HG03469 (cell line): ENCODE measurements around the gene ARPC5.
A peak's percentile ranks its signal among the peaks of the same experiment; 100 is the strongest.
"Not testable (repeated sequence)": the region's sequence is repeated elsewhere in the genome, so short reads cannot be mapped to it uniquely, and the experiment has no call there.

Source experiments
- ATAC-seq: cut with Tn5 transposase; IDR thresholded peaks from one replicate; pipeline ENCODE4 v1.9.1; 2021; ENCODE audit warnings: mild to moderate bottlenecking, moderate library complexity, moderate number of reproducible peaks; ENCODE audit not compliant: unreplicated experiment

ARPC5 gene

DNA sequence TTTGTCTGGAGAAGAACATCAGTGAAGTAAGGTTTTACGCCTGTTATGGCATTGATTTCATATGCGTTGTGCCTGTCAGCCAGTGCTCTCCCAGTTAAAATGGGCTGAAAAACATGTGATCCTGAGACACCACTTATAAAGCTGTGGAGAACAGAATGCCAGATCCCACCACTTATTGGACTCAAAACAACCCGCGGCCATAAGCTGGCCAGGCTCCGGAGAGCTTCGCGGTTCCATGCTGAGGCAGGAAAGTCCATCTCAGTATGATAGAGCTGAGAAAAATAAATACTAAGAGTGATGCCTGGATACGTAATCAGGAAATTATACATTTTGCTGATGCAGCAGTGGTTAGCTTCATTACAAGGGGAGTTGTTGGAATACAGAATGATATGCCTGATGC is 12.5 kb upstream of the ARPC5 start:
- ATAC-seq = no peak

DNA sequence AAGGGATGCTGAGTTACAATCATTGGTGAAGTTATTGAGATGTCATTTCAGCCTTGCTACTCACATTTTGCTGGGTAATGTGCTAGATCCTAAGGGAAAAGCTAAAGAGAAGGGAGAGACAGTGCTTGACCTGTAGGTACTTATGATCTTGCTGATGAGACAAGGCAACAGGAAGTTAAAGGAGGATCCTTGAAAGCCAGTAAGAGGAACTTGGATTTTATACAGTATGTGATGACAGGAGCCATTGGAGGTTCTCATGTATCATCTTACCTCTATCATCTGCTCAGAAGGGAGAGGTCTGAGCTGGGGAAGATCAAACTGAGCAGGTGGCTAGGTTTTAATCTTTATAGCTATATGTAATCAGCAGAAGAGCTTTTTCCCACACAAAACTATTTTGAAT is 11.2 kb upstream of the ARPC5 start:
- ATAC-seq = no peak

DNA sequence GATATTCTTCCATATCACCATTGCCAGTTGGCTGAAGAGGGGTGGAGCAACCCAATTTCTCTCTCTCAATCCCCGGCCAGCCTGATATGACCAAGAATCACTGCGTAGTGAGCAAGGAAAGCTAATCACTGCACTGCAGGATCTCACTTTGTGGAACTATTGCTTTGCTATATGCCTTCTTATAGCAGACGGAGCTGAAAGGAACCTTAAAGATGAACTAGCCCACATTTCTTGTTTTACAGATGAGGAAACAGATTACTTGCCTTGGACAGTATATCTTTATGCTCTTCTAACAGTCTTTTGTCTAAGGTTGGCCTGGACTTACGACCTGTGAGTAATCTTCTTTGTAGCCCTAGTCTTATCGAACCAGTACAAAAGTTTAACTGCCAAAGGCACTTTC is 9.9 kb upstream of the ARPC5 start:
- ATAC-seq = no peak

DNA sequence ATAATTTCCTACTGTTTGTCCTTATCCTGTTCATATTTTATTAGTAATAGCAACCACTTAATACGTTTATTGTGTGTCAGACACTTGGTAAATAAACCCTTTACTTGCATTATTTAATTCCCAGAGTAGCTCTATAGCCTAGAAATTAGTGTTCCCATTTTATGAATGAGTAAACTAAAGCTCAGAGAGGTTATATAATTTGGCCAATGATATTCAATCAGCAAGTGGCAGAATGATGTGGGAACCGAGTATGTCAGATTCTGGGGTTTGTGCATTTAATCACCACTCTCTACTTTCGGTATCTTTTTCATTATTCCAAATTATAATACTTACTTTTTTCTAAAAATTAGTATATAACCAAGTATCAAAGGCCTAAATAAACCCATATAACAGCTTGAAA is 6.6 kb upstream of the ARPC5 start:
- no peak for ATAC-seq

DNA sequence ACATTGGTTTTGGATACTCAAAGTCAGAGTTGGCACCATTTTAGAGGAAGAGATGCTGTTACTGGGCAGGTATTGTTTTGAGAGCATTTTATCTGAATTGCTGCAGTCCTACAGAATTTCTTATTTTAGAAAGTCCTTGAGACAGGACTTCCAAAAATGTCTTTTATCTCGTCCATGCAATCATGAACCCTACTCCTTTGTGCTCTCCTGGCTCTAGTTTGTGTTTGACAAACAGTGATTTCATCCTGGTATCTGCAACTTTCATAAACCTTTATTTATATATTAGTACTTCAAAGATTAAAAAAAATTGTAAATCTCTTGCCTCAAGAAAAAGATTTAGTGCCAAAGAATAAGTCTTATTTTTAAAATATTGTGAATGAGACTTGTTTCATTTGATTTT is 4.6 kb upstream of the ARPC5 start:
- no peak for ATAC-seq

DNA sequence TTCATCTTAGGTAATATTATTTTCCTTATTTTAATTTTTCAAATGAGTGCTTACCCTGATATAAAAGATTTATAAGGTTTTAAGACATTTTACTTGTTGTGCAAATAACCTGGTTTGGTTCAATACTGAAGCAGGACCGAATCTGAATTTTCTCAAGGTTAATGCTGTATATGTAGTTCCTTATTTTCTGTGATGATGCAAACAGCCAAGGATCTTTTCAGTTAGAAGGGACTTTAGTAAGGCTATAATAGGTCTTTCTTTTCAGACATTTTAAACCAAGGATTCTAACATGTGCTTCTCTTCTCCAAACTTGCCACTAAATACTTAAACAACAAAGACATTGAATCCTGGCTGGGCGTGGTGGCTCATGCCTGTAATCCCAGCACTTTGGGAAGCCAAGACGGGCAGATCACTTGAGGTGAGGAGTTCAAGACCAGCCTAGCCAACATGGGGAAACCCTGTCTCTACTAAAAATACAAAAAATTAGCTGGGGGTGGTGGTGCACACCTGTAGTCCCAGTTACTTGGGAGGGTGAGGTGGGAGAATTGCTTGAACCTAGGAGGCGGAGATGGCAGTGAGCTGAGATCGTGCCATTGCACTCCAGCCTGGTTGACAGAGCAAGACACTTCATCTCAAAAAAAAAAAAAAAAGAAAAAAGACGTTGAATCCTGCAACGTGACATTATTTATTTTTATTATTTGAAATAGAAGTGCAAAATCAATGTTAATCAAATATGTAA is 3.2 kb upstream of the ARPC5 start:
- ATAC-seq = no peak

DNA sequence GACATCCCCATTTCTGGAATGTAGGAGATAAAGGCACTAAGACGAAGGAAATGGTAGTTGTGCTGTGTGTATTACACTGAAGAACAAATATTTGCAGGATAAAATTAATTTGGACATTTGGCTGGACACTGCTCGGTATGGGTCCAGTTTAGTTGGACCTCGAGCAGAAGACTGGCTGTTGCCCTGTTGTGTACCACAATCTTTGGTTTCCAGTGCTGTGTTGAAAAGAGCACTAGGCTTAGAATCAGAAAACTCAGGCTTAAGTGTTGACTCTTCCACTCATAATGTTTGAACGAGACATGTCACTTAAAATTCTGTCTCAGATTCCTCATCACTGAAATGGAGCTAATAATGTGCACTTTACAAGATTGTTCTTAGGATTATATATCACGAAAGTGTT is 1.2 kb upstream of the ARPC5 start:
- no peak for ATAC-seq

DNA sequence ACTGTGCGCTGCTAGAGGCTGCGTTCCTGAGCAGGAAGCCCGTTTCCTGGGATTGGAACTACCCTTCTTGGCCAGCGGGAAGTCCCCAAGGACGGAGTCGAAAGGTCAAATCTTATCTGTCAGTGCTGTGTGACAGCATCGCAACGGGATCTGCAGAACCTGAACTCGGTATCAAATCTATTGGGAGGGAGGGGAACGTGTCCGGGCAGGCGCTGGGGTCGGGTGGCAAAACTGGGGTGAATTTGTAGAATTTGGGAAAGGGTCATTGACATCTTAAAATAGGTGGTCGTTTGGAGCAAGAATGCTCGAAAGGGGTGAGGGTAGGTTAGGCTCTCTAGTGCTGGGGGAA is 725 bp upstream of the ARPC5 start:
- ATAC-seq = no peak

DNA sequence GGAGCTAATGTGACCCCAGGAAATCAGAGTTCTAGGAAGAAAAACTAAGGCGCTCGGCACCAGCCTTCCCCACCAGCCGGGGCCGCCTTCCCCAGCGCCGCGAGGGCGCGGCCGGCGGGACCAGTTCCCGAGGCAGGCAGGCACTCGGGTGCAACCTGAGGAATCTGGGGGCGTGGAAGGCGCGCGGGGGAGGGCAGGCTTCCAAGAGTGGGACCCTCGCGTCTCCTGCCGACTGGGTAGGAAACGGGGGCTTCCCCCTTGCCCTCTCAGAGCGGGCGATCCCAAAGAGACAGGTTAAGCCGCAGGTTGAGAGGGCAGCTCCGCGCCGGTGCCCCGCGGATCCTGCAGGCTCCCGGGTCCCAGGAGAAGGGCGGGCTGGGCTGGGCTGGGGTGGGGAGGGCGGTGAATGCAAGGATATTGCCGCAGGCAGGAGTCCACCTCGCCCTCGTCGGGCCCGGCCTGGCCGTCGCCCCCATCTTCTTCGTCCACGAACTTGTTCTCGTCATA is 431 bp downstream of the ARPC5 start:
- ATAC-seq = no peak

DNA sequence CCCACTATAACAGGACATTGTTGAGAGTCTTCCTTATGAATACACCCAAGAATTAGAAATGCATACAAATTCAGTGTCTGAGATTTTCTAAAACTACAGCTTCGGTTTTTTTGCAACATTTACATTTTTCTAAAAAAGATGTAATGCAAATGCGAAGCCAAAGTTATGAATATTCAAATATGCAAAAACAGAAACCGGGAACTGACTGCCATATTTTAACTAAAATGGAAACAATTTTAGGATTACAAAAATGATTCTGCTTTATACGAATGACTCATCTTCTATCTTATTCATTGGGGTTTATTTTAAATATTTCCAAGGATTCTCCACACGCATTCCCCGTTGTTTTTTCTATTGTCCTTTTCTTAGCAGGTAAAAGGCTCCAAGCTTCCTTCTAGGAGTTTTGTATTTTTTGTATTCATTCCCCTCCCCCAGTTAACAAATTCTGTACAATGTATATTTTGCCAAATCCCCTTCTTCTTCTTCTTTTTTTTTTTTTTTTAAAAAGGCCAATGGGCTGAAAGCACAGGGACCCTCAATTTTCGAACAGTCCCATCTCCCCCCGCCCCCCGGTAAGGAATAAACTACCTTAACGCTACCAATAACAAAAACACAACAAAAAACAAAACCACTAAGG is 1.0 kb downstream of the ARPC5 start:
- no peak for ATAC-seq

DNA sequence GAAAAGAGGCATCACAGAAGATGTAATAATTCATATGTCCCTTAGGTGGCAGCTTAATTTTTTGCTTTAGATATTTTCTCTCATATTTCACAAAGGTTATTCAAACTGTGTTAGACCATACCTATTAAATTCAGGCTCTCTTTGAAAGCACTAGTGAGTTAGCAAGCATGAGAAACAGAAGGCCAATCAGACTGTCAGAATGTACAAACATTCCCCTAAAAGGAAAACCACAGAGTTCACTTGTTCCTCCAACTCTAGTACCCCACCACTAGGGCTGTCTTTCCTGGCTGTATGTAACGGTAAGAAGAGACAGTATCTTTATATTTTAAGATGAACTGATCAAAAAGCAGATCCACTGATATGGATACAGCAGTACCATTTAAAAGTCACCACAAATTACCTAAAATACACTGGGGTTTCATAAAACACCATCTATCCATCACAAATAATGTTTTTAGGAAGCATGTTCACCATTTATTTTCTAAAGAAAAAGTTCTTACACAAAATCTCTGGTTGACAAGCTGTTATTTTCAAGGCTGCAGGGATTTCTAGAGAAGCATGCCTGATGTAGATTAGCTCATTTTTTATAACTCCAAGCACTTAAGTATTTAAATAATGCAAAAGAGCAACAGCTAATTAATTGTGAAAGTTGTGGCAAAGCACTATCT is 1.8 kb downstream of the ARPC5 start:
- peak; percentile 52 for ATAC-seq

DNA sequence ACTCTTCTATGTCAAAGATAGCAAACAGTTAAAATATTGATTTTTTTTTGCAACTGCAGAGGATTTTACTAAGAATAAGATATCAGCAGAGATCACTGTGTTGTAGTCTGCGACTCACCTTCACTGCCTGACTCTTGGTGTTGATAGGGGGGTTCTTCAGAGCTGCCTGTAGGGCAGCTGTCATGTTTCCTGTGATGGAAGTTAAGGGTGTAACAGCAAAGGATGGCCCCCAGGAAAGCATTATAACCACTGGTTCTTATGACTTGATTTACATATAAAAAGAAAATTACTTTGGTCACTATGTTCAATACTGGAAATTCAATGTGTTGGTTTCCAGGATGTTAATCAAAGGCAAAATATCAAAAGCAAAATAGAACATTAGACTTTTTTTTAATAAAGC is 2.6 kb downstream of the ARPC5 start:
- no peak for ATAC-seq

DNA sequence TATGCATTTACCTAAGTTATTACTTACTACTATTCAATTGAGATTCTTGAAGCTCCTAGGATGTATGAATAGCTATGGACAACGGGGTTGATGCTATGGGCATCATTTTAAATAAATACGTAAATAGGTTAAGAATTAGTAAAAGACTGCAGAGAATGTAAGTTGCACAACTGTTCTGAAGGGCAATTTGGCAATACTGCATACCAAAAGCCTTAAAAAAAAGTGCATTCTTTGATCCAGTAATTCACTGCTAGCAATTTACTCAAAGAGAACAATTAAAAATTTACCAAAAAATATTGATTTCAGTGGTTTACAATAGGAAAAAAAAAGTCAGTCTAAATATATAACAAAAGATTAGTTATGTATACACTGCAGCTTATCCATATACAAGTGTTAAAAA is 3.5 kb downstream of the ARPC5 start:
- no peak for ATAC-seq

DNA sequence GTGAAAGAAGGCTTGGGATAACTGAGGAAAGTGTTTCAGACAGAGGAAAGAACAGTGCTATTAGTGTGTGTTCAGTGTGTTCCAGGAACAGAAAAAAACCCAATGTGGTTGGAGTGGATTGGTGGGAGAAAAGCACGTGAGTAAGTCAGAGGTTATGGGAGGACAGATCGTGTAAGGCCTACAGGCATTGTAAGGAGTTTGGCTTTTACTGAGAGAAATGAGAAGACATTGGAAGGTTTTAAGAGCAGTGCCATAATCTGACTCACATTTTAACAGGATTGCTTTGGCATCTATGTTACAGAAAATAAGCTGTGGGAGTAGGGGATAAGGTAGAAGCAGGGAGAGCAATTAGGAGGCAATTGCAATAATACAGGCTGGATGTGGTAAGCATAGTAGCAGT is 4.8 kb downstream of the ARPC5 start:
- ATAC-seq = no peak

DNA sequence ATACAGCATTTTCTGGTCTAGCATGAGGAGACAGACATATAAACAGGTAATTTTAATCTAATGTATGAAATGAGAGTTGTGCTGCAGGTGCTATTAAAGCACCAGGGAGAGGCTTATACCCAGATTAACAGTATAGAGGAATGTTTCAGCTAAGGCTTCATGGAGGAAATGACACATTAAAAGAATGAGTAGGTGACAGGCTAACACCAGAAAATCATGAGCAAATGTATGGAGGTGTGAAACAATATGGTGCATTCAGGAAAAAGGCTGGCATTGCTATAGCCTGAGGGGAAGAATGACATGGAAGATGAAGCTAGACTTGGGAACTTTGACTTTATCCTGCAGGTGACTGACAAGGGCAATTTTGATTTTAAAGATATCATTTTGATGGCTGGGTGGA is 7.0 kb downstream of the ARPC5 start:
- no peak for ATAC-seq

DNA sequence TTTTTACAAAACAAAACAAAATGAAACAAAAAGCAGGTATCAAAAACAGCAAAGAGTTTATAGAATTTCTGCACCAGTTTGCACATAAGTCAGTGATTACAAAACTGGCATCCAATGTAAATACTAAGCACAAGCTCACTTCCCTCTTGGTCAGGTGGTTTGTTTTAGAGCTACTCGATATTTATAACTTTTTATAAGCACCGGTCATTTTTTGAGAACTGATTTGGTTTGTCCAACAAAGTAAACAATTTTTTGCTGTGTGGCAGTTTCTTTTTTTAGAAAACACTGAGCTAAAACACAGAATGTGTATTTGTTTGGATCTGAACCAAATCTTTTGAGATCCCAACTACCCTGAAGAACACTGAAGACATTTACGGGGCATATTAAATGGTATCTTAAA is 9.3 kb downstream of the ARPC5 start:
- not testable (repeated sequence) for ATAC-seq

DNA sequence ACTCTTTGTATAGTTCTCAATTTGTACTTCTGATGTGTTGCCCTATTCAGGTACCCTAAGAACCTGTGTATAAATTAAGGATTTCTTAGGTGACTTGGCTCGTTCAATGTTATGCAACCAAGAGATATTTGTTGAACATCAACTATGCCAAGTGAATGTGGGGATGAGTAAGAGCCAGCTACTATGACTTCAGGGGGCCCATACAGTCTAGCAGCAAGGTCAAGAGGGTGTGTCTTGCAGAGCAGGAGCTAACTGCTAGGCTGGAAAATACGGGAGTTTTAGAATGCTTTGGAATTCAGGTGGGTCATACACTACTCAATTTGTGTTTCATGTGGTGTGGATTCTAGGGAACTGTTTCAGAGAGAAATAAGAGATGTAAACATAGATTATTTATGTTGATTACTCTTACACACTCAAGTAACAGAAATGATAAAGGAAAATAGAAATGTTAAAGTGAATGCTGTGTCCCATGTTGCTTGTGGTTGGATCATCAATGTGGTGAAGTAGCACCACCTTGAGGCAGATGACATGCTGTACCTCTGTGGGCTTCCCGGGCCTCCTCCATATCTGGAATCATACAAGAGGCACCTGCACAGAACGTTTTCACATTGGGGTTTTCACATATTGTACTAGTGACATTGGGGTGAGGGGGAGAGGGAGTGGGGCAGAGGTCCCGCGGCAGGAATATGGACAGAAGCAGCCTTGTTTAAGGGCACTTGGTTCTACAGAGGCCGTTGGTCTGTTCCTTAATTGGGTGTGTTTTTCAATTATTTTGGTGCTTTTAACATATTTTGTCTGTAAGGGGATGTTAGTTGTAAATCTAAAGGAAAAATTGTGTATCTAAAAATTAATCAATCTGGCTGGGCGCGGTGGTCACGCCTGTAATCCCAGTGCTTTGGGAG is 12.4 kb downstream of the ARPC5 start:
- ATAC-seq = peak; percentile 76

DNA sequence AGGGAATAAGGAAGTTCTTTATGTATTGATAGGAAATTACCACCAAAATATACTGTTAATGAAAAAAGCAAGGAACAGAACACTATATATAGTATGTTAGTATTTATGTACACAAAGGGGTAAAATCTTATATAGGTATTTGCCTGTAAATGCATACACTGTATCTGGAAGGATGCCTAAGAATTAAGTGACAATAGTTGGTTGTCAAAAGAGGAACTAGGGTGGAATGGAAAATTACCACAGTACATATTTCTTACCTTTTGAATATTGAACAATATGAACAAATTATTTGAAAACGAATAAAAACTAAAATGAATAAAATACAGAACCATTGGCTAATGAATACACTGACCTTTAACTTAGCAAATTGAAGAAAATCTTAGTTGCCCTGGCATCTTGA is 13.6 kb downstream of the ARPC5 start:
- ATAC-seq = no peak

DNA sequence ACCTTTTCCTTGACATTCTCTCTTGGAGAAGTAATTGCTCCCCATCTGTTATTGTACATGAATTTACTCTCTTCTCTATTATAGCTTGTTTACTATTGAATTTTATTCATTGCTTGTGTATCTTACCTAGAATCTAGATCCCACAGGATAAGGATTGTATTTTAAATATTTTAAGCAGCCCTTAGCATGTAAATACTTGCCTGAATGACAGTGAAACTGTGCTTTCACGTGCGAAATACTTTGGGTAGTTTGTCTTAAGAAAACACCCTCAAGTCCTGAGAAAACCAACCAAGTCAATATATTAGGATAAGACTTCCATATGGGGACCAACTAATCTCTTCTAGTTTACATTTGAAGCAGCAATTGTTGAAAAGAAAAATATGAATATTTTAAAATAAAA is 15.3 kb downstream of the ARPC5 start:
- ATAC-seq = no peak

DNA sequence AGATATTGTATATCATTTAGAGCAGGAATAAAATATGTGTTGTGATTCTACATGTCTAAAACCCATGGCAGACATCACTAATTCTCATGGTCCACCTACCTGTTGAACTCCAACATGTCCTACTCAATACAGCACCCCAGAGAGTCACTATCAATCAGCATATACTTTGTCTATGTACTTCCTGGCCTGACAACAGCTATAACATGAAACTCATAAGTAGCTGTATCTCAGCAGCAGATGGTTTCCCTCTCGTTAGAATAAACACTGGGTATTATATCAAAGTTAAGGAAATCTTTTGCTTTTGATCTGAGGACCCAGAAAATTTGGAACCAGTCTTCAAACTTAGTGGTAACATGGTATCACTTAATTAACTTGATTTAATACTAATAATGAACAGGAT is 15.8 kb downstream of the ARPC5 start:
- no peak for ATAC-seq

DNA sequence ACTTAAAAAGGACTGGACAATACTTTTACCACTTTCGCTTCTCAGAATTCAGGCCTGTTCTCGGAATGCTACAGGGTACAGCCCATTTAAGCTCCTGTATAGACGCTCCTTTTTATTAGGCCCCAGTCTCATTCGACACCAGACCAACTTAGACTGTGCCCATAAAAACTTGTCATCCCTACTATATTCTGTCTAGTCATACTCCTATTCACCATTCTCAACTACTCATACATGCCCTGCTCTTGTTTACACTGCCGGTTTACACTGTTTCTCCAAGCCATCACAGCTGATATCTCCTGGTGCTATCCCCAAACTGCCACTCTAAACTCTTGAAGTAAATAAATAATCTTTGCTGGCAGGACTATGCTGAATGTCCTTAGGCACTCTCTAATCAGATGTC is 17.4 kb downstream of the ARPC5 start:
- not testable (repeated sequence) for ATAC-seq
